Activated T-cell treated with anti-CD3 and anti-CD28 coated beads for 48 hours (primary cell): ENCODE results near the gene ELMO3.

Experiments used
- DNase-seq: peaks from one replicate; pipeline ENCODE4 v3.0.0-alpha.2; 2020; ENCODE audit warnings: low read depth

The ELMO3 gene

GRCh38 chr16:67183627-67184452 lies 15.1 kb upstream of the ELMO3 start, which contains the start of gene MATCAP1:
Gene MATCAP1, minus strand, starts transcription at chr16:67183963. Its CDS starts 3,353 bp downstream, at chr16:67180610.
- peak; percentile 88 for DNase-seq

DNA sequence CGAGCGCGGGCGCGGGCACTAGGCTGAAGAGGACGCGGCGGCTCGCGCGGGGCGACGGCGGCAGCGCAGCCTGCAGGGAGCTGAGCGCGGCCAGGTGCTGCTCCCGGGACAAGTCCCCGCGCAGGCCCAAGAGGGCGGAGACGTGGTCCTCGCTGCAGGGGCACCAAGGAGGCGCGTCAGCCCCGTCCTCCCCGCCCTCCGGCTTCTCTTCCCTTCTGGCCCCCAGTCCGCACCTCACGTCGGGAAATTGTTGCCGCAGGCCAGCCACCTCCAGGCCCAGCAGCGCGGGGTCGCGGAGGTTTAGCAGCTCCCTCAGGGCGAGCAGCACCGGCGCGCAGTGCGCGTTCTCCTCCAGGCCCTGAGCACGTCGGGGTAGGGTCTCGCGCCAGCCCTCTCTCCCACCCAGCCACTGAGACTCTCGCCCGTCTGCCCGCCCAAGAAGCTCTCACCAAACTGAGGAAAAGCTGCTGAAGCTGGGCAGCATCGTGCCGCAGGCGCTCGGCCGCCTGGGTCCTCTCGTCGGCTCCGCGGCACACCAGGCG lies 14.4 kb upstream of the ELMO3 start:
- DNase-seq = no peak

GRCh38 chr16:67184995-67185650 lies 13.8 kb upstream of the ELMO3 start:
- DNase-seq = peak; percentile 83

DNA sequence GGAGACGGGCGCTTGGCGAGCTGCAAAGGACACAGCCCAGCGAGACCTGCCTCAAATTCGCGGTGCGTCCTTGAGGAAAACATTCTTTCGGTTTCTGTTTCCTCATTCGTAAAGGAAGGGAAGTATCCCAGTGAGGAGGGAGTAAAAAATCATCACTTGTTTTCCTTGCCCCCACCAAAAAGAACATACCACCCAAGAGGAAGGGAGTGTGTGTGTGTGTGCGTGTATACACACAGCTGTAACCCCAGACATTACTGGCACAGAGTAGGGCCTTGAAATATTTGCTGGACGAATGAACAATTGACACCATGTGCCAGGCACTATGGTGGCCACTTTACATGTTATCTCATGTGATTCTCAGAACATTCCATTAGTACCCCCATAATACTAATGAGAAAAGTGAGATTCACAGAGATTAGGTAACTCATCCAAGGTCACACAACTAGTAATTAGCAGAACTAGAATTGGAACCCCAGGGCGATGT lies 13.2 kb upstream of the ELMO3 start:
- no peak for DNase-seq

DNA sequence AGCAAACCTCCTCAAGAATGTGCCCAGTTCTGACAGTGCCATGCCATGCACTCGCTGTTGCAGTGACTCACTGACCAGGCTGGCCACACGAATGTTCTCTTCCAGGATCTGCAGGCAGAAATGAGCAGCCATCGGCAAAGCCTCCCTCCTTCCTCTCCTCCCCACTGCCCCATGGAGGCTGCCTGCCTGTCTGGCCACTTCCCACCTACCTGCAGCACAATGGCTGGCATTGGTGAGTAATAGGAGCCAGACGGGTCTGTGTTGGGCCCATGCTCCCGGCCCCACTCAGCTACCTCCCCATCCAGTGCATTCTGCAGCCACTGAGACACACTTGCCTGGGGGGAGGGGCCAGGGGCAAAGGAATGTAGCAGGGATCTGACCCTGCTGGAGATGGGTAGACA lies 12.4 kb upstream of the ELMO3 start:
- no peak for DNase-seq

DNA sequence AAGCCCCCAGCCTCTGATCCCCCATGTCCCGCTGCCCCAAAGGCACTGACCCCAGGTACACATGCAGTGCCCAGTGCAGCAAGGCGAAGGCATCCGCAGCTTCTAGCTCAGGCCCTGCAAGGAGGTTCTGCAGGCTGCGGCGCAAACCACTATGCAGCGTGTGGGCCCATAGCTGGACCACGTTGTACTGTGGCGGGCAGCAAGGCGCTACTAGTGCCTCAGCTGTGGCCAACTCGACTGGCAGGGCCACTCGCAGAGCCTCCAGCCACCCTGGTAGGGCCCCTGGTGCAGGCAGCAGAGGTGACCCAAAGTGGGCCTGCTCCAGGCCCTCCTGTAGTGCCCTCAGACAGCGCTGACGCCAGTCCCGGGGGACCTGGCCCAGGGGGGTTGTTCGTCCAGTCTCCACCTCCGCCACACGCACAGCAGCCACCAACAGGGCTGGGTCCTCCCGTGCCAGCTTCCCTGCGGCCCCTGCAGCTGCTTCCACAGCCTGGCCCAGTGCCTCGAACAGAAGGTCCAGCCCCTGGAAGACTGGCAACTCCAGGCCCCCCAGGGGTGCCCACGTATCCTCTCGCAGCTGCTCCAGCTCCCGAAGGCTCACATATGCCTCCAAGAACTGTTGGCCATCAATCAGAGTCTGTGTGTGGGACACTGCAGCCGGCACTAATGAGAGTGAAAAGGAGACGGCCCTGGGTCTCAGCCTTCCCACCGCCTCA lies 11.6 kb upstream of the ELMO3 start:
- DNase-seq = no peak

GRCh38 chr16:67188323-67188722 lies 10.6 kb upstream of the ELMO3 start:
- no peak for DNase-seq

DNA sequence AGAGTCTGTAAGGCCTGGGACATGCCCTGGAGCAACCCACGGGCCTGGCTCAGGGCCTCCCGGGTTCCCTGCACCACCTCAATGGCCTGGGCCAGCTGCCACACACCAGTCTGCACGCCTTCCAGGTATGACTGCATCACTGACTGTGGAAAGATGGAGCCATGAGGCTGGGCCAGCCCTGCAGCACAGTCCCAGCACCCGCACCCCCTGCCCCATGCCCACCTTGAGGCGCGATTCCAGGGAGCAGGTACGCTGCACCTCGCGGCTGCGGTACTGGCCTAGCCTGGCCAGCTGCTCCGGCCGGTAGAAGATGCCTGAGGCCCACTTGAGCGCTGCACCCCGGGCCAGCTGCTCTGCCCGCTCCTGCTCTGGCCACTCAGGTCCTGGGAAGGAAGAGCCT lies 10.1 kb upstream of the ELMO3 start:
- DNase-seq = no peak

GRCh38 chr16:67190041-67190440 lies 8.9 kb upstream of the ELMO3 start, which contains the start of gene EXOC3L1:
Gene EXOC3L1, minus strand, starts transcription at chr16:67190136. Its CDS starts 460 bp downstream, at chr16:67189676.
- no peak for DNase-seq

- no peak for DNase-seq
Measured at GRCh38 chr16:67190448-67191399, 8.2 kb upstream of the ELMO3 start.

DNA sequence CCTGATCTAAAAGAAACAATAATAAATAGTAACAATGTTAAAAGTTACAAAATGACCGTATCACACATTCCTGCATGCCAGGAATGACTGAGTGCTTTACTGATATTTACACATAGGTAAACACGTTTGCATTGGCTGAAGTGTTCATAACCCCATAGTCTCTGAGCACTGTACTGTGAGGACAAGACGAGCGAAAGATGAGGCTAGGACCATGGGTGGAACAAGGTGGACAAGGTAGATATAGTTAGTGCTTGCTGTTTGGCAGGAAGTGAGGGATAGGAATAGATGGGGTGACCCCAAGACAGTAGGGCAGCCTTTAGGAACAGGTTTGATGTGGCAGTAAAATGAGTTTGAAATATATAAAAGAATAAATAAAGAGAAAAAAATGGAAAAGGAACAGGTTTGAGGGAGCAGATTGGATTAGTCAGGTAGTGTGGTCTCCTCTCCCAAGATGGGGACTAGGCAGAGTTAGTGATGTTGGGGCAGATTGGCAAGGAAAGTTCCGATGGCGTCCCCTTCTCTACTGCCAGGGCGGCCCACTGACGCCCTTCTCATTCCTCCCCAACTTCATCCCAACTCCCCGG lies 7.4 kb upstream of the ELMO3 start:
- no peak for DNase-seq

DNA sequence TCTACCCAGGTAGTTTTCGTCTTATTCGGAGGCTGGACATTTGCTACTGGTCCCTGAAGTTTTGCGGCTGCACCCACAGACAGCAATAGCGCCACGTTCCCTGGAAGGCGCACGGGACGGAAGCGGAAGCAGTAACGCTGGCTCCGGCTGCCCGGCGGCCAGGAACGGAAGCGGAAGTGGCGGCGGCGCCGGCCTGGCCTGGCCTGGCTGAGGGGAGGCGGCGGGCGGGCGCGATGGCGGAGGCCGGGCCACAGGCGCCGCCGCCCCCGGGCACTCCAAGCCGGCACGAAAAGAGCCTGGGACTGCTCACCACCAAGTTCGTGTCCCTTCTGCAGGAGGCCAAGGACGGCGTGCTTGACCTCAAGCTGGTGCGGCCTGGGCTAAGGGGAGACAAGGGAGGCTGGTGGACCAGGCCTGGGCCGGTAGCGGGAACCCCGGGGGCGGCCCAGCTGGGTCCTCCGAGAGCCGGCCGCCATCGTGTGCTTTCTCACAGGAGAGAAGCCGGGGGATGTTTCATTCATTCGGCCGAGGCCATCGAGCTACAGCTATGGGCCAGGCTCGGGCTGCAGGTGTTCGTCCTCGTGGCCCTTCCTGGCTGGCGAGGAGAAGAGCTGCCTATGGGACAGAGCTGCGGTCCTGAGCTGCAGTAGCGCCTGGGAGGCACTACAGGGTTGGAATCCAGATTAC lies 6.8 kb upstream of the ELMO3 start, which contains the start of gene E2F4:
Gene E2F4, plus strand, starts transcription at position 161 of the 687 bp plus-strand sequence. Its CDS starts 73 bp downstream, at position 234.
- peak; percentile 90 for DNase-seq

GRCh38 chr16:67192781-67193361 lies 6.1 kb upstream of the ELMO3 start:
- DNase-seq = no peak

DNA sequence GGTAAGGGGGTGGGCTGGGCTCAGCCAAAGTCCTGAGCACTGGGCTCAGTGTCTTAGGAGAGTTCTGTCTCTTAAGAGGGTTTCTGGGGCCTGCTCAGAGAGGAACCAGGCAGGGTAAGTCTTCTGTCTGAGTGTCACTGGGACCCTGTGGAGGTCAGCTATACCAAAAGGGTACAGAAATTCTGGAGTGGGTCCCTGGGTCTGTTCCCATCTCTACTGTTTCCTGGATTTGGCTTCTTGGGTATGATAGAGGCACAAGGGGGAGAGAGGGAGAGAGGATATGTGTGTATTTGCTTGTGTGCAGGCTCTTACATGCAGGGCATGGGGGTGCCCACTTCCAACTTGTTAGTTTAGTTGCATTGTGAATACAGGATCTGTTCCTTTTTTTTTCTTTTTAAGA lies 5.4 kb upstream of the ELMO3 start:
- DNase-seq = no peak

GRCh38 chr16:67194260-67194659 lies 4.7 kb upstream of the ELMO3 start:
- DNase-seq = no peak

DNA sequence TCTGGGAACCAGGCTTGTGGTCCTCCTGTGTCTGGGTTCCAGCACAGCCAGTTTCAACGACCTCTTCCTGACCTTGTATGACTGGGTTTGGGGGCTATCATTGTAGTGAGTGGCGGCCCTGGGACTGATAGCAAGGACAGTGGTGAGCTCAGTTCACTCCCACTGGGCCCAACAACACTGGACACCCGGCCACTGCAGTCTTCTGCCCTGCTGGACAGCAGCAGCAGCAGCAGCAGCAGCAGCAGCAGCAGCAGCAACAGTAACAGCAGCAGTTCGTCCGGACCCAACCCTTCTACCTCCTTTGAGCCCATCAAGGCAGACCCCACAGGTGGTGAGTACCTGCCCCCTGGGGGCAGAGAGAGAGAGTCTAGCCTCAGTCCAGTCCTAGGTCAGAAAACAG lies 3.3 kb upstream of the ELMO3 start:
- DNase-seq = no peak

GRCh38 chr16:67196881-67197280 lies 2.0 kb upstream of the ELMO3 start:
- no peak for DNase-seq

GRCh38 chr16:67197704-67198103 lies 1.2 kb upstream of the ELMO3 start:
- no peak for DNase-seq

DNA sequence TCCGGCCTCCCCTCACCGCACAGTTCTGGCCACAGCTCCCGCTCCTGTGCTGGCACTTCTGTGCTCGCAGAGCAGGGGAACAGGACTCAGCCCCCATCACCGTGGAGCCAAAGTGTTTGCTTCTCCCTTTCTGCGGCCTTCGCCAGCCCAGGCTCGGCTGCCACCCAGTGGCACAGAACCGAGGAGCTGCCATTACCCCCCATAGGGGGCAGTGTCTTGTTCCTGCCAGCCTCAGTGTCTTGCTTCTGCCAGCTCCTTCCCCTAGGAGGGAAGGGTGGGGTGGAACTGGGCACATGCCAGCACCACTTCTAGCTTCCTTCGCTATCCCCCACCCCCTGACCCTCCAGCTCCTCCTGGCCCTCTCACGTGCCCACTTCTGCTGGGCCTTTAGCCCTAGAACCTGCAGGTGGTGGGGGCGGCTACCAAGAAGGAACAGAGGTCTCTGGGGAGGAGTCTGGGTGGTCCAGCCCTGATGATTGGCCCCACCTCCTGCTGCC lies 645 bp upstream of the ELMO3 start:
- no peak for DNase-seq
